Keratinocyte (primary cell): ENCODE results near the gene EXOC6B. TPM values are rescaled to one million over a fixed set of nuclear protein-coding genes. Genes with fewer than 3 reads are reported as not detected.

Source experiments
- DNase-seq: peaks from one replicate; pipeline ENCODE4 v3.0.0-alpha.2; 2011; ENCODE audit warnings: low read depth, missing footprints, low spot score
- FAIRE-seq: peaks from 2 replicates; lab custom pipeline; 2011; peaks lifted over from hg19 to GRCh38; lab: Jason Lieb, UNC
- H2AFZ ChIP-seq: 2 replicates; pipeline ENCODE4 v1.6.0; 2012; ENCODE audit warnings: low read length, control low read depth, inconsistent platforms; ENCODE audit not compliant: control insufficient read depth
- H3K27ac ChIP-seq: 2 replicates; pipeline ENCODE4 v1.5.1; 2011; ENCODE audit warnings: low read length; ENCODE audit not compliant: control insufficient read depth, insufficient read depth
- H3K27me3 ChIP-seq: 3 replicates; pipeline ENCODE4 v1.6.0; 2011; ENCODE audit warnings: low read length; ENCODE audit not compliant: control insufficient read depth, insufficient read depth; ENCODE audit errors: extremely low read depth
- H3K36me3 ChIP-seq, 2 experiments: 2 replicates in 1 of 2; 3 replicates in 1 of 2; pipeline ENCODE4 v1.5.1; 2011; ENCODE audit warnings: low read length in 2 of 2, mild to moderate bottlenecking in 1 of 2; ENCODE audit not compliant: control insufficient read depth in 2 of 2, insufficient read depth in 2 of 2; ENCODE audit errors: extremely low read depth in 1 of 2
- H3K4me1 ChIP-seq: 3 replicates; pipeline ENCODE4 v1.5.1; 2011; ENCODE audit warnings: low read length; ENCODE audit not compliant: control insufficient read depth, insufficient read depth; ENCODE audit errors: extremely low read depth
- H3K4me2 ChIP-seq: 3 replicates; pipeline ENCODE4 v1.6.0; 2011; ENCODE audit warnings: low read depth, low read length; ENCODE audit not compliant: control insufficient read depth, insufficient read depth; ENCODE audit errors: extremely low read depth
- H3K4me3 ChIP-seq, 3 experiments: fragments of 200-600 bp in 1 of 3; sonication (generic) in 1 of 3; 2 replicates in 2 of 3; 3 replicates in 1 of 3; pipeline ENCODE4 v1.5.1; 2011 to 2016; ENCODE audit warnings: low read length in 3 of 3, mild to moderate bottlenecking in 3 of 3, control low read depth in 2 of 3, inconsistent platforms in 1 of 3, low read depth in 1 of 3, mixed read lengths in 1 of 3, mixed run types in 1 of 3, moderate library complexity in 1 of 3; ENCODE audit not compliant: control insufficient read depth in 2 of 3, insufficient read depth in 2 of 3; ENCODE audit errors: extremely low read depth in 1 of 3
- H3K79me2 ChIP-seq: 2 replicates; pipeline ENCODE4 v1.6.0; 2012; ENCODE audit warnings: low read length; ENCODE audit not compliant: control insufficient read depth, insufficient read depth
- H3K9ac ChIP-seq: 3 replicates; pipeline ENCODE4 v1.6.0; 2011; ENCODE audit warnings: low read length; ENCODE audit not compliant: control insufficient read depth, insufficient read depth; ENCODE audit errors: extremely low read depth
- H3K9me1 ChIP-seq: 3 replicates; pipeline ENCODE4 v1.6.0; 2011; ENCODE audit warnings: low read length; ENCODE audit not compliant: control insufficient read depth, insufficient read depth; ENCODE audit errors: extremely low read depth
- H3K9me3 ChIP-seq: 2 replicates; pipeline ENCODE4 v1.5.1; 2012; ENCODE audit warnings: low read depth, low read length; ENCODE audit not compliant: control insufficient read depth
- H4K20me1 ChIP-seq: 3 replicates; pipeline ENCODE4 v1.6.0; 2011; ENCODE audit warnings: low read length; ENCODE audit not compliant: control insufficient read depth, insufficient read depth; ENCODE audit errors: extremely low read depth
- CTCF ChIP-seq, 3 experiments: IDR thresholded peaks in 1 of 3; conservative IDR thresholded peaks in 1 of 3; optimal IDR thresholded peaks in 1 of 3; 2 replicates in 2 of 3; 3 replicates in 1 of 3; pipeline versions ENCODE3 to v1.5.1; 2011; ENCODE audit warnings: low read length in 3 of 3, mild to moderate bottlenecking in 3 of 3, moderate library complexity in 2 of 3, control low read depth in 1 of 3, inconsistent platforms in 1 of 3; ENCODE audit not compliant: insufficient read depth in 2 of 3; ENCODE audit errors: extremely low read depth in 1 of 3
- EZH2 ChIP-seq: IDR thresholded peaks from one replicate; pipeline ENCODE4 v1.6.1; 2012; ENCODE audit warnings: inconsistent platforms, mild to moderate bottlenecking, low read length, moderate library complexity
- dilution Hi-C: fragments of 300-500 bp; cut with MboI; formaldehyde crosslinking; loops from one replicate; pipeline ENCODE4 v1.7.0; 2020; ENCODE audit warnings: low sequenced_read_pairs; ENCODE audit not compliant: extremely low pct_ligation_motif_present
- polyA plus RNA-seq, 5 experiments: library from polyadenylated mRNA; depleted of rRNA in 3 of 5; stranded (reverse) in 3 of 5; stranded (forward) in 1 of 5; unstranded in 1 of 5; fragments of >200 nt; gene quantifications; 1 replicate in 1 of 5; 2 replicates in 3 of 5; 3 replicates in 1 of 5; pipeline versions ENCODE4 v1.2.1 to v1.2.3, GENCODE V29; 2011 to 2012; ENCODE audit warnings: missing spikeins in 2 of 5, low read depth in 1 of 5, low replicate concordance in 1 of 5

The EXOC6B gene
- polyA plus RNA-seq, 1 donor (not counting 4 experiments of a cell fraction or from before 2014, with no cell fraction given) = 37.3 TPM

GRCh38 chr2:72543497-72544216 is 282.2 kb downstream of the EXOC6B start:
- H3K27ac ChIP-seq = no peak overlapping the region
- no peaks in the 10 kb centered on the region for H3K79me2 ChIP-seq
- no peak overlapping the region for H3K4me2 ChIP-seq
- H3K36me3 ChIP-seq = no peaks in the 10 kb centered on the region
- H3K4me1 ChIP-seq = no peaks in the 10 kb centered on the region
- H3K9me3 ChIP-seq = no peaks in the 10 kb centered on the region
- H3K9ac ChIP-seq = no peak overlapping the region
- no peak overlapping the region for H2AFZ ChIP-seq
- TF ChIP-seq CTCF (optimal IDR thresholded peaks at IDR 0.05 in 1 of 3, IDR thresholded peaks at IDR 0.05 in 1 of 3, conservative IDR thresholded peaks at IDR 0.05 in 1 of 3; ENCODE audit: extremely low read depth in 1 of 3, insufficient read depth in 2 of 3, low read length in 3 of 3) = no peak
- TF ChIP-seq EZH2 = no peak
- dilution Hi-C loops = no loop called here
- no peak overlapping the region for H3K4me3 ChIP-seq
- no peaks in the 10 kb centered on the region for H3K27me3 ChIP-seq
- no peak for DNase-seq
- no peaks in the 10 kb centered on the region for H3K9me1 ChIP-seq
- no peaks in the 10 kb centered on the region for H4K20me1 ChIP-seq
- no peak for FAIRE-seq

- Histone ChIP-seq H3K4me2 (no peak overlapping the region), H3K9me1 (no peaks in the 10 kb centered on the region), H3K9ac (no peak overlapping the region), H3K4me3 (no peak overlapping the region), H3K9me3 (no peaks in the 10 kb centered on the region), H2AFZ (no peak overlapping the region), H3K4me1 (no peaks in the 10 kb centered on the region), H4K20me1 (no peaks in the 10 kb centered on the region), H3K36me3 (no peaks in the 10 kb centered on the region), H3K79me2 (no peaks in the 10 kb centered on the region), H3K27me3 (no peaks in the 10 kb centered on the region), H3K27ac (no peak overlapping the region)
- DNase-seq (no peak), FAIRE-seq (peak; percentile 60)
- TF ChIP-seq EZH2 = no peak
- dilution Hi-C loops = no loop called here
These were observed 286.7 kb downstream of the EXOC6B start for GRCh38 chr2:72539071-72539552.
